MM.1S (cell line): ENCODE measurements around the gene HDLBP.

Experiments used
- DNase-seq: peaks from one replicate; pipeline ENCODE4 v3.0.0-alpha.2; 2015
- H2AFZ ChIP-seq: fragments of 300-600 bp; sonication (generic); 2 replicates; pipeline ENCODE4 v1.6.0; 2016; ENCODE audit warnings: antibody characterized with exemption, low read length
- H3F3A ChIP-seq: fragments of 300-600 bp; sonication (generic); 2 replicates; pipeline ENCODE4 v1.6.1; 2016; ENCODE audit warnings: mild to moderate bottlenecking, antibody characterized with exemption, low read length, moderate library complexity, mixed read lengths; ENCODE audit not compliant: insufficient read depth
- H3K27ac ChIP-seq: fragments of 300-600 bp; sonication (generic); 2 replicates; pipeline ENCODE4 v1.5.1; 2016; ENCODE audit warnings: mild to moderate bottlenecking, low read length
- H3K27me3 ChIP-seq: fragments of 300-600 bp; sonication (generic); replicated peaks from 2 replicates; pipeline ENCODE4 v1.6.0; 2016; ENCODE audit warnings: low read length; ENCODE audit not compliant: insufficient read depth
- H3K36me3 ChIP-seq: fragments of 300-600 bp; sonication (generic); replicated peaks from 2 replicates; pipeline ENCODE4 v1.6.1; 2016; ENCODE audit warnings: mild to moderate bottlenecking, low read length, mixed read lengths; ENCODE audit not compliant: insufficient read depth
- H3K4me1 ChIP-seq: fragments of 300-600 bp; sonication (generic); 2 replicates; pipeline ENCODE4 v1.6.1; 2016; ENCODE audit warnings: low read length, mixed read lengths
- H3K4me2 ChIP-seq: fragments of 300-600 bp; sonication (generic); 2 replicates; pipeline ENCODE4 v1.6.0; 2016; ENCODE audit warnings: low read depth, low read length
- H3K4me3 ChIP-seq: fragments of 300-600 bp; sonication (generic); 2 replicates; pipeline ENCODE4 v1.5.1; 2016; ENCODE audit warnings: low read length, mixed read lengths
- H3K79me2 ChIP-seq: fragments of 300-600 bp; sonication (generic); 2 replicates; pipeline ENCODE4 v1.6.1; 2016; ENCODE audit warnings: mixed run types, low read length, mixed read lengths
- H3K9ac ChIP-seq: fragments of 300-600 bp; sonication (generic); 2 replicates; pipeline ENCODE4 v1.6.1; 2016; ENCODE audit warnings: low read length, mixed read lengths
- H3K9me2 ChIP-seq: fragments of 300-600 bp; sonication (generic); replicated peaks from 2 replicates; pipeline ENCODE4 v1.6.1; 2016; ENCODE audit warnings: mild to moderate bottlenecking, low read length, mixed read lengths; ENCODE audit not compliant: insufficient read depth
- H3K9me3 ChIP-seq: fragments of 300-600 bp; sonication (generic); replicated peaks from 2 replicates; pipeline ENCODE4 v1.6.1; 2016; ENCODE audit warnings: mild to moderate bottlenecking, low read length, mixed read lengths; ENCODE audit not compliant: insufficient read depth
- H4K20me1 ChIP-seq: fragments of 300-600 bp; sonication (generic); 2 replicates; pipeline ENCODE4 v1.6.1; 2016; ENCODE audit warnings: mild to moderate bottlenecking, low read length, moderate library complexity, mixed read lengths; ENCODE audit not compliant: insufficient read depth
- CTCF ChIP-seq: fragments of 300-600 bp; sonication (generic); IDR thresholded peaks from 2 replicates; pipeline ENCODE4 v1.5.1; 2016; ENCODE audit warnings: antibody characterized with exemption, low read length, mixed read lengths
- EZH2 ChIP-seq: fragments of 300-600 bp; sonication (generic); optimal IDR thresholded peaks from 2 replicates; pipeline ENCODE3; 2017; ENCODE audit warnings: low read depth, mild to moderate bottlenecking, antibody characterized with exemption, low read length, mixed read lengths
- EZH2phosphoT487 ChIP-seq: fragments of 300-600 bp; sonication (generic); IDR thresholded peaks from 2 replicates; pipeline ENCODE4 v1.6.1; 2018; ENCODE audit warnings: antibody characterized with exemption, low read length

The HDLBP gene

DNA sequence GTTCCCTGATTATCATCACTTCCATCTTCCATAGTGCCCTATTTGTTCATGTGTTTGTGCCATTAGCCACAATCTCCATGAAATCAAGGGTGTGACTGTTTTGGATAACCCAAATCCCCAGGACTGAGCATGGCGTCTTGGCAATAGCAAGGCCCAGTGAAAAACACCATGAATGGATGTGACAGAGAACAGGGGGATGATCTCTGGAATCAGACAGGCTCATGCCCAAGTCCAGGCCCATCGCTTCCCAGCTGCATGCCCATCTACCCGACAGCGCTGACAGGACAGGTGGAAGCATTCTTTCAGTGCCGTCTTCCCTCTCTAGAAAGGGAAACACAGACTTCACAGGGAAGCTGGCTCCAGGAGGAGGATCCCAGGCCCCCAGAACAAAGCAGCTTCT lies 50.0 kb downstream of the HDLBP start:
- Histone ChIP-seq H4K20me1 (no peaks in the 10 kb centered on the region; the same call in 1 of the 2 replicates), H3K9ac (no peak overlapping the region), H3K9me2 (no peaks in the 10 kb centered on the region), H3K4me1 (0 out of 2 replicates have a peak, but pooled peaks cover under 1% of the 10 kb centered on the region), H3K4me2 (no peak overlapping the region), H2AFZ (no peak overlapping the region), H3K4me3 (no peak overlapping the region), H3K79me2 (peaks cover 83% of the 10 kb centered on the region), H3K9me3 (no peaks in the 10 kb centered on the region), H3K27ac (no peak overlapping the region), H3K36me3 (peaks cover 9% of the 10 kb centered on the region), H3K27me3 (no peaks in the 10 kb centered on the region), H3F3A (no peaks in the 10 kb centered on the region)
- no peak for DNase-seq
- TF ChIP-seq CTCF (no peak), EZH2phosphoT487 (no peak), EZH2 (no peak)

DNA sequence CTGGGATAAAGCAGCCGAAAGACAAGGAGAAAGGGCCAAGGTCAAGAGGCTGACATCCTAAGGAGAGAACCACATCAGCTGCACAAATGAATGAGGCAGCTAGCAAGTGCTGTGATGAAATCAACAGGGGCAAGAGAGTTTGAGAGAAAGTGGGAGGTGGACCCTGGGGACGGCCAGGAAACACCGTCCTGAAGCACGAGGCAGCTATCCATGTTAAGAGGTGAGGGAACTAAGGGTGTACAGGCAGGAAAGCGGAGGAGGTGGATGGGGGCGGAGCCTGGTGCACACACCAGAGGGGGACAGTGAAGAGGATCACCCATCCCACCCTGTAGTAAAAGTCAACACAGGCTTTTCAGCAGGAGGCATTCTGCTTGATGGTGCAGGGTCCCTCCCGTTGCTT lies 52.4 kb downstream of the HDLBP start:
- H2AFZ ChIP-seq = no peak overlapping the region
- H4K20me1 ChIP-seq = no peaks in the 10 kb centered on the region; the same call in 1 of the 2 replicates
- no peaks in the 10 kb centered on the region for H3K9me2 ChIP-seq
- no peak for DNase-seq
- H3K9me3 ChIP-seq = no peaks in the 10 kb centered on the region
- H3K9ac ChIP-seq = no peak overlapping the region
- H3F3A ChIP-seq = no peaks in the 10 kb centered on the region
- no peaks in the 10 kb centered on the region for H3K27me3 ChIP-seq
- no peak overlapping the region for H3K4me3 ChIP-seq
- peaks cover 77% of the 10 kb centered on the region for H3K79me2 ChIP-seq
- TF ChIP-seq CTCF (no peak), EZH2phosphoT487 (no peak), EZH2 (no peak)
- H3K27ac ChIP-seq = no peak overlapping the region
- H3K4me2 ChIP-seq = no peak overlapping the region
- no peaks in the 10 kb centered on the region for H3K4me1 ChIP-seq
- peaks cover 9% of the 10 kb centered on the region for H3K36me3 ChIP-seq

DNA sequence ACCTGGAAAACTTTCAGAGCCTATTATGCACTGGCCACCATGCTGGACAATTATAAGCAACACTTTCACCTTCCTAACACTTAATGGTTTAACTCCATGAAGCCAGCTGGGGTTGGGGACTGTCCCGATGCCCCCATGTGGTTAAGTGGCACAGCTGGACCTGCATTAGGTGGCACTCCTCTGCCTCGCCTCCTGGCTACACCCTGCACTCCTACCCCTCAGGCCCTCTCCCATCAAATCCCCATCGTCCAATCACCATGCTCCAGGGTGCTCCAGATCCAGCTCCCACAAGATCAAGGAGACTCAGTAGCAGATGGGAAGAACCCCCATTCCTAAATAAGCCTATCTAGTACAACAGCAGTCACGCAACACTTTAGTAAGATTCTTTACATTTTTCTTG lies 53.8 kb downstream of the HDLBP start:
- H3K27me3 ChIP-seq = no peaks in the 10 kb centered on the region
- no peak overlapping the region for H3K27ac ChIP-seq
- no peak overlapping the region for H2AFZ ChIP-seq
- no peaks in the 10 kb centered on the region for H4K20me1 ChIP-seq
- no peak overlapping the region for H3K4me2 ChIP-seq
- TF ChIP-seq EZH2phosphoT487 (no peak), EZH2 (no peak), CTCF (no peak)
- H3K4me1 ChIP-seq = no peaks in the 10 kb centered on the region
- no peaks in the 10 kb centered on the region for H3K9me2 ChIP-seq
- H3K36me3 ChIP-seq = peaks cover 9% of the 10 kb centered on the region
- peaks cover 69% of the 10 kb centered on the region for H3K79me2 ChIP-seq
- no peak overlapping the region for H3K9ac ChIP-seq
- H3K9me3 ChIP-seq = no peaks in the 10 kb centered on the region
- DNase-seq = no peak
- H3K4me3 ChIP-seq = no peak overlapping the region
- no peaks in the 10 kb centered on the region for H3F3A ChIP-seq
